ENCODE results near the gene LPIN2. TPM values are rescaled to one million over a fixed set of nuclear protein-coding genes. Genes with fewer than 3 reads are reported as not detected.

LPIN2 gene
- total RNA-seq, 1 donor from 2014 or later: 26.1 TPM

- no peaks in the 10 kb centered on the region for H3K36me3 Mint-ChIP-seq (ENCODE audit: low read depth, unreplicated experiment)
- TF ChIP-seq, protein P1, sequence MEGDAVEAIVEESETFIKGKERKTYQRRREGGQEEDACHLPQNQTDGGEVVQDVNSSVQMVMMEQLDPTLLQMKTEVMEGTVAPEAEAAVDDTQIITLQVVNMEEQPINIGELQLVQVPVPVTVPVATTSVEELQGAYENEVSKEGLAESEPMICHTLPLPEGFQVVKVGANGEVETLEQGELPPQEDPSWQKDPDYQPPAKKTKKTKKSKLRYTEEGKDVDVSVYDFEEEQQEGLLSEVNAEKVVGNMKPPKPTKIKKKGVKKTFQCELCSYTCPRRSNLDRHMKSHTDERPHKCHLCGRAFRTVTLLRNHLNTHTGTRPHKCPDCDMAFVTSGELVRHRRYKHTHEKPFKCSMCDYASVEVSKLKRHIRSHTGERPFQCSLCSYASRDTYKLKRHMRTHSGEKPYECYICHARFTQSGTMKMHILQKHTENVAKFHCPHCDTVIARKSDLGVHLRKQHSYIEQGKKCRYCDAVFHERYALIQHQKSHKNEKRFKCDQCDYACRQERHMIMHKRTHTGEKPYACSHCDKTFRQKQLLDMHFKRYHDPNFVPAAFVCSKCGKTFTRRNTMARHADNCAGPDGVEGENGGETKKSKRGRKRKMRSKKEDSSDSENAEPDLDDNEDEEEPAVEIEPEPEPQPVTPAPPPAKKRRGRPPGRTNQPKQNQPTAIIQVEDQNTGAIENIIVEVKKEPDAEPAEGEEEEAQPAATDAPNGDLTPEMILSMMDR (IDR thresholded peaks at IDR 0.05; ENCODE audit: unreplicated experiment): no peak
- no peak overlapping the region for H3K4me3 Mint-ChIP-seq (ENCODE audit: unreplicated experiment)
- peaks cover 2% of the 10 kb centered on the region for H3K27me3 Mint-ChIP-seq (ENCODE audit: unreplicated experiment)
- no peak for DNase-seq (ENCODE audit: low spot score)
- no peaks in the 10 kb centered on the region for H3K9me3 Mint-ChIP-seq (ENCODE audit: unreplicated experiment)
- H3K4me1 Mint-ChIP-seq (ENCODE audit: unreplicated experiment): peaks cover 43% of the 10 kb centered on the region
- peak overlapping the region; percentile 54 for H3K27ac Mint-ChIP-seq (ENCODE audit: unreplicated experiment)
Observed at GRCh38 chr18:2966560-2966959, 46.4 kb downstream of the LPIN2 start.

- H3K4me3 Mint-ChIP-seq (ENCODE audit: unreplicated experiment): no peak overlapping the region
- H3K9me3 Mint-ChIP-seq (ENCODE audit: unreplicated experiment): no peaks in the 10 kb centered on the region
- H3K27ac Mint-ChIP-seq (ENCODE audit: unreplicated experiment): no peak overlapping the region
- DNase-seq (ENCODE audit: low spot score): no peak
- H3K36me3 Mint-ChIP-seq (ENCODE audit: low read depth, unreplicated experiment): no peaks in the 10 kb centered on the region
- peaks cover 42% of the 10 kb centered on the region for H3K4me1 Mint-ChIP-seq (ENCODE audit: unreplicated experiment)
- TF ChIP-seq, protein P1 (IDR thresholded peaks at IDR 0.05; ENCODE audit: unreplicated experiment): no peak
- peaks cover 2% of the 10 kb centered on the region for H3K27me3 Mint-ChIP-seq (ENCODE audit: unreplicated experiment)
Observed at GRCh38 chr18:2965797-2966196, 47.1 kb downstream of the LPIN2 start.

DNA sequence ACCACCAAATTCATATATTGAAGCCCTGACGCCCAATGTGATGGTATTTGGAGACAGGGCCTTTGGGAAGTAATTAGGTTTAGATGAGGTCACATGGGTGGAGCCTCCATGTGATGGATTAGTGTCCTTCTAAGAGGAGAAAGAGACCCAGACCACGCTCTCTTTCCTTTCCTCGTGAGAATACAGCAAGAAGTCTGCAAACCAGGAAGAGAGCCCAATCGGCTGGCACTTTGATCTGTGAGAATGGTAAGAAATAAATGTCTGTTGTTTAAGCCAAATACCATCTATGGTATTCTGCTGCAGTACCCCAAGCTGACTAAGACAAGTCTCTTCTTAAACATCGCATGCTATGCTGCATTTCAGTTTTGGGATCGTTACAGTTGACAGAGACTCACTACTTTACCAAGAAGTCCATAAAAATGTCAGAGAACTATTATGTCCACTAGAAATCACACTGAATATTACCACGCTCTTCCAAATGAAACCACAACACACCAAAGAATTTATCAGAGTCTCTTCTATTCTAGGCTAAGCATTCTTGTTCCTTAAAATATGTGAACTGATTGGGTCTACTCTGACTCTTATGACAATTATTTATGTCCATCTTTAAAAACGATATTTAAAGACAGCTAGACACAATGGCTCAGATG is 48.5 kb downstream of the LPIN2 start:
- H3K27me3 Mint-ChIP-seq (ENCODE audit: unreplicated experiment): peaks cover 2% of the 10 kb centered on the region
- TF ChIP-seq, protein P1 (IDR thresholded peaks at IDR 0.05; ENCODE audit: unreplicated experiment): no peak
- H3K4me3 Mint-ChIP-seq (ENCODE audit: unreplicated experiment): no peak overlapping the region
- H3K27ac Mint-ChIP-seq (ENCODE audit: unreplicated experiment): no peak overlapping the region
- no peak for DNase-seq (ENCODE audit: low spot score)
- no peaks in the 10 kb centered on the region for H3K36me3 Mint-ChIP-seq (ENCODE audit: low read depth, unreplicated experiment)
- H3K4me1 Mint-ChIP-seq (ENCODE audit: unreplicated experiment): peaks cover 35% of the 10 kb centered on the region
- no peaks in the 10 kb centered on the region for H3K9me3 Mint-ChIP-seq (ENCODE audit: unreplicated experiment)

Other genes starting within 250 kb of the LPIN2 start
- gene EMILIN2, start 166.1 kb downstream of the LPIN2 start, total RNA-seq (ENCODE audit: unreplicated experiment): 6.8 TPM
- 0.49 TPM for gene MYOM1, start 206.8 kb upstream of the LPIN2 start, total RNA-seq (ENCODE audit: unreplicated experiment)
- gene MYL12A, start 234.7 kb upstream of the LPIN2 start, total RNA-seq (ENCODE audit: unreplicated experiment): 430 TPM
- gene MYL12B, start 249.0 kb upstream of the LPIN2 start, total RNA-seq (ENCODE audit: unreplicated experiment): 298 TPM